Panc1 (cell line): ENCODE measurements around the gene UBE3B.

ENCODE experiments used
- CTCF ChIP-seq: fragments of 450-650 bp; IDR thresholded peaks from 2 replicates; pipeline ENCODE4 v1.5.1; 2017; ENCODE audit warnings: mild to moderate bottlenecking
- POLR2AphosphoS5 ChIP-seq: IDR thresholded peaks from 2 replicates; pipeline ENCODE4 v1.6.1; 2012; ENCODE audit warnings: mild to moderate bottlenecking, low read depth, low read length, moderate library complexity
- REST ChIP-seq, 2 experiments: IDR thresholded peaks; 2 replicates each; pipeline ENCODE4 v1.6.1; 2011 to 2012; ENCODE audit warnings: low read depth in 2 of 2, control low read depth in 1 of 2, low read length in 1 of 2, mild to moderate bottlenecking in 1 of 2, moderate library complexity in 1 of 2; ENCODE audit not compliant: insufficient read depth in 1 of 2
- SIN3A ChIP-seq: IDR thresholded peaks from 2 replicates; pipeline ENCODE4 v1.6.1; 2012; ENCODE audit warnings: low read depth, mild to moderate bottlenecking, low read length, moderate library complexity, borderline replicate concordance; ENCODE audit not compliant: insufficient read depth
- TCF7L2 ChIP-seq: IDR thresholded peaks from 2 replicates; pipeline ENCODE4 v1.6.1; 2011; ENCODE audit warnings: mild to moderate bottlenecking, low read depth, low read length, inconsistent platforms

GRCh38 chr12:109544955-109545531, 67.6 kb downstream of the UBE3B start:
- TF ChIP-seq CTCF (no peak), SIN3A (no peak), REST (IDR thresholded peaks at IDR 0.05; ENCODE audit: insufficient read depth in 1 of 2, low read depth in 2 of 2, low read length in 1 of 2) (no peak), POLR2AphosphoS5 (no peak), TCF7L2 (no peak)
